ENCODE data around the gene CEMIP2.
A peak's percentile ranks its signal among the peaks of the same experiment; 100 is the strongest.

DNA sequence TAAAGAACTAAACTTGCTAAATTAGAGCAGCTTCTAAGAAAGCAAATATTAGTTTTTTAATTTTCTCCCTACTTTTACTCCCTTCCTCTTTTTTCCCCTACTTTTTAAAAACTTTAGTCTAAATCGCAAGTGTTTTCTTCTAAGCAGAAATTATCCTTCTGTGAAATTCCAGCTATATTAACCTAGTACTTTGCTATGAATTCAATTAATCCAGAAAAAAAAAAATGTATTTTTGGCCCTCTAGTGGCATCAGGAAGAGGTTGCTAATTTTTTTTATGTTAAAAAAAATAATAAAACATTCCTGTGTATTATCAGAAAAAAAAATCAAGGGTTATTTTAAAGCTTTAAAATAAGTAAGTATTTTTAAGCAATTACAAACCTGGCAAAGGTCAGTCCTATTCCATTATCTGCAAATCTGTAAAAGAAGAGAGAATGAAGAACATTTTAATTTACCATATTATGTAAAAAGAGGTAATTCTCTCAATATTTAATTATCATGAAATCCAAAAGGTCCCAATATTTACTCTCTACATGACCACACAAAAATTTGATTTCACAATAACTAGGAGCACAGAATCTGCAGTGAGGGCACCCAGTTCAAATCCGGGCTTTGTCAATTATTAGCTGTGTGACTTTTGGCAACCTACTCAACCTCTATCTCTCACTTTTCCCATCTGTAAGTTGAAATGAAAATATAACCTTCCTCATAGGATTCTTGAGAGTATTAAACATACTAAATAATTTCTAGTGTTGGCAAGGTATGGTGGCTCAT lies 52.0 kb downstream of the CEMIP2 start:
- TF ChIP-seq, protein P1, sequence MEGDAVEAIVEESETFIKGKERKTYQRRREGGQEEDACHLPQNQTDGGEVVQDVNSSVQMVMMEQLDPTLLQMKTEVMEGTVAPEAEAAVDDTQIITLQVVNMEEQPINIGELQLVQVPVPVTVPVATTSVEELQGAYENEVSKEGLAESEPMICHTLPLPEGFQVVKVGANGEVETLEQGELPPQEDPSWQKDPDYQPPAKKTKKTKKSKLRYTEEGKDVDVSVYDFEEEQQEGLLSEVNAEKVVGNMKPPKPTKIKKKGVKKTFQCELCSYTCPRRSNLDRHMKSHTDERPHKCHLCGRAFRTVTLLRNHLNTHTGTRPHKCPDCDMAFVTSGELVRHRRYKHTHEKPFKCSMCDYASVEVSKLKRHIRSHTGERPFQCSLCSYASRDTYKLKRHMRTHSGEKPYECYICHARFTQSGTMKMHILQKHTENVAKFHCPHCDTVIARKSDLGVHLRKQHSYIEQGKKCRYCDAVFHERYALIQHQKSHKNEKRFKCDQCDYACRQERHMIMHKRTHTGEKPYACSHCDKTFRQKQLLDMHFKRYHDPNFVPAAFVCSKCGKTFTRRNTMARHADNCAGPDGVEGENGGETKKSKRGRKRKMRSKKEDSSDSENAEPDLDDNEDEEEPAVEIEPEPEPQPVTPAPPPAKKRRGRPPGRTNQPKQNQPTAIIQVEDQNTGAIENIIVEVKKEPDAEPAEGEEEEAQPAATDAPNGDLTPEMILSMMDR (IDR thresholded peaks at IDR 0.05): peak in 1 of 4 experiments; percentile 14
- TF ChIP-seq POLR2A (IDR thresholded peaks at IDR 0.05): no peak

Measured in uterus (tissue), 2 donors.